ENCODE data around the gene ZNF32.

DNA sequence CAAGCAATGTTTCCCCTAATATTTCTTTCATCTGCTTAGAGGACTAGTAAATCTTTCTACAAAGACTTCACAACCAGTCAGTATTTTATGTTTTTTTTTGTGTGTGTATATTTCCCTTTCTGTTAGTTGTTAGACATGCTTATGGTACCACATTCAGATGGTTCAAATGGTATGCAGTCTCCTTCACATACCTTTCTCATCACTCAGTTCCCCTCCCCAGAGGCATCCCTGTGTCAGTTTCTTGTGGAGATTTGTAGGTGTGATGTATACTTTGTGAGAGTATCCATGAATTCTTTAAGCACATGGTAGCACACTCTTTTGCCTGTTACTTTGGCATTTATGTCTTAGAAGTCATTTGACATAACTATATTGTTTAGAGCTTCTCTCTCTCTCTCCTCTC lies 38.0 kb downstream of the ZNF32 start:
- TF ChIP-seq TAF1 (IDR thresholded peaks at IDR 0.05; ENCODE audit: low read depth, low read length) (no peak), GTF2F1 (IDR thresholded peaks at IDR 0.05; ENCODE audit: borderline replicate concordance, low read depth, low read length) (no peak), MAX (IDR thresholded peaks at IDR 0.05) (no peak), CHD1 (IDR thresholded peaks at IDR 0.05; ENCODE audit: low read depth, low read length) (no peak), POLR2AphosphoS5 (IDR thresholded peaks at IDR 0.05; ENCODE audit: low read depth, low read length) (no peak), SIN3A (conservative IDR thresholded peaks at IDR 0.05 in 1 of 2, IDR thresholded peaks at IDR 0.05 in 1 of 2; ENCODE audit: low read depth in 1 of 2, low read length in 2 of 2) (no peak), EP300 (IDR thresholded peaks at IDR 0.05; ENCODE audit: borderline replicate concordance in 1 of 2, low read depth in 2 of 2, low read length in 2 of 2) (no peak), EZH2 (IDR thresholded peaks at IDR 0.05; ENCODE audit: low read depth, low read length, severe bottlenecking) (no peak)
- TF ChIP-seq, protein P1, sequence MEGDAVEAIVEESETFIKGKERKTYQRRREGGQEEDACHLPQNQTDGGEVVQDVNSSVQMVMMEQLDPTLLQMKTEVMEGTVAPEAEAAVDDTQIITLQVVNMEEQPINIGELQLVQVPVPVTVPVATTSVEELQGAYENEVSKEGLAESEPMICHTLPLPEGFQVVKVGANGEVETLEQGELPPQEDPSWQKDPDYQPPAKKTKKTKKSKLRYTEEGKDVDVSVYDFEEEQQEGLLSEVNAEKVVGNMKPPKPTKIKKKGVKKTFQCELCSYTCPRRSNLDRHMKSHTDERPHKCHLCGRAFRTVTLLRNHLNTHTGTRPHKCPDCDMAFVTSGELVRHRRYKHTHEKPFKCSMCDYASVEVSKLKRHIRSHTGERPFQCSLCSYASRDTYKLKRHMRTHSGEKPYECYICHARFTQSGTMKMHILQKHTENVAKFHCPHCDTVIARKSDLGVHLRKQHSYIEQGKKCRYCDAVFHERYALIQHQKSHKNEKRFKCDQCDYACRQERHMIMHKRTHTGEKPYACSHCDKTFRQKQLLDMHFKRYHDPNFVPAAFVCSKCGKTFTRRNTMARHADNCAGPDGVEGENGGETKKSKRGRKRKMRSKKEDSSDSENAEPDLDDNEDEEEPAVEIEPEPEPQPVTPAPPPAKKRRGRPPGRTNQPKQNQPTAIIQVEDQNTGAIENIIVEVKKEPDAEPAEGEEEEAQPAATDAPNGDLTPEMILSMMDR (IDR thresholded peaks at IDR 0.05; ENCODE audit: control extremely low read depth in 1 of 3, insufficient read depth in 1 of 3, low read depth in 1 of 3, low read length in 3 of 3): no peak
- TF ChIP-seq, protein P2, sequence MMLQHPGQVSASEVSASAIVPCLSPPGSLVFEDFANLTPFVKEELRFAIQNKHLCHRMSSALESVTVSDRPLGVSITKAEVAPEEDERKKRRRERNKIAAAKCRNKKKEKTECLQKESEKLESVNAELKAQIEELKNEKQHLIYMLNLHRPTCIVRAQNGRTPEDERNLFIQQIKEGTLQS (IDR thresholded peaks at IDR 0.05; ENCODE audit: insufficient read depth, low read depth, low read length): no peak
